Stomach smooth muscle (tissue), 2 donors: ENCODE data around the gene PDE4D.
A peak's percentile ranks its signal among the peaks of the same experiment; 100 is the strongest.

Experiments used
- H3K27ac ChIP-seq: one replicate; pipeline ENCODE4 v1.7.0; 2013; ENCODE audit warnings: mild to moderate bottlenecking, low read length, inconsistent platforms
- H3K27me3 ChIP-seq, 2 donors: one replicate each; pipeline ENCODE4 v1.7.0; 2013; ENCODE audit warnings: low read length in 2 of 2; ENCODE audit not compliant: insufficient read depth in 2 of 2, control insufficient read depth in 1 of 2
- H3K36me3 ChIP-seq, 2 donors: one replicate each; pipeline ENCODE4 v1.7.0; 2013; ENCODE audit warnings: low read length in 2 of 2; ENCODE audit not compliant: control insufficient read depth in 2 of 2, insufficient read depth in 2 of 2
- H3K4me1 ChIP-seq: one replicate; pipeline ENCODE4 v1.7.0; 2013; ENCODE audit warnings: low read length; ENCODE audit not compliant: control insufficient read depth, insufficient read depth
- H3K4me3 ChIP-seq, 2 donors: one replicate each; pipeline ENCODE4 v1.7.0; 2013; ENCODE audit warnings: low read length in 2 of 2
- H3K9ac ChIP-seq, 2 donors: one replicate each; pipeline ENCODE4 v1.7.0; 2013; ENCODE audit warnings: low read length in 2 of 2, mild to moderate bottlenecking in 1 of 2
- H3K9me3 ChIP-seq, 2 donors: one replicate each; pipeline ENCODE4 v1.7.0; 2013; ENCODE audit warnings: low read length in 2 of 2; ENCODE audit not compliant: control insufficient read depth in 2 of 2
- donor health status: healthy.
- donor health status: Pancreatic carcinoma.

PDE4D gene

GRCh38 chr5:58930520-58930919 is 963.0 kb downstream of the PDE4D start:
- no peaks in the 10 kb centered on the region for H3K9me3 ChIP-seq
- H3K9ac ChIP-seq = no peak overlapping the region
- no peaks in the 10 kb centered on the region for H3K27me3 ChIP-seq
- H3K4me3 ChIP-seq = no peak overlapping the region
- no peak overlapping the region for H3K27ac ChIP-seq
- no peaks in the 10 kb centered on the region for H3K36me3 ChIP-seq
- no peaks in the 10 kb centered on the region for H3K4me1 ChIP-seq

- H3K27ac ChIP-seq = no peak overlapping the region
- no peaks in the 10 kb centered on the region for H3K9me3 ChIP-seq
Observed at GRCh38 chr5:58929726-58930125, 963.8 kb downstream of the PDE4D start.

GRCh38 chr5:58927938-58928337 is 965.6 kb downstream of the PDE4D start:
- Histone ChIP-seq H3K9ac (no peak overlapping the region), H3K4me1 (no peaks in the 10 kb centered on the region), H3K36me3 (no peaks in the 10 kb centered on the region), H3K27me3 (no peaks in the 10 kb centered on the region), H3K27ac (no peak overlapping the region), H3K9me3 (no peaks in the 10 kb centered on the region), H3K4me3 (no peak overlapping the region)

More at GRCh38 chr5:58929726-58930125, 963.8 kb downstream of the PDE4D start:
- H3K36me3 ChIP-seq = no peaks in the 10 kb centered on the region
- no peaks in the 10 kb centered on the region for H3K27me3 ChIP-seq
- H3K4me3 ChIP-seq = no peak overlapping the region
- H3K9ac ChIP-seq = no peak overlapping the region
- H3K4me1 ChIP-seq = no peaks in the 10 kb centered on the region

- H3K9me3 ChIP-seq = no peaks in the 10 kb centered on the region
- H3K27me3 ChIP-seq = no peaks in the 10 kb centered on the region
- no peak overlapping the region for H3K4me3 ChIP-seq
- no peak overlapping the region for H3K9ac ChIP-seq
- H3K27ac ChIP-seq = no peak overlapping the region
- H3K36me3 ChIP-seq = no peaks in the 10 kb centered on the region
- H3K4me1 ChIP-seq = no peaks in the 10 kb centered on the region
Observed at GRCh38 chr5:58927181-58927580, 966.3 kb downstream of the PDE4D start.

GRCh38 chr5:58926541-58926935 is 967.0 kb downstream of the PDE4D start:
- H3K9ac ChIP-seq = no peak overlapping the region
- no peaks in the 10 kb centered on the region for H3K4me1 ChIP-seq
- H3K27ac ChIP-seq = no peak overlapping the region
- H3K36me3 ChIP-seq = no peaks in the 10 kb centered on the region
- no peaks in the 10 kb centered on the region for H3K27me3 ChIP-seq
- H3K4me3 ChIP-seq = no peak overlapping the region
- no peaks in the 10 kb centered on the region for H3K9me3 ChIP-seq

GRCh38 chr5:58925627-58926540 is 967.6 kb downstream of the PDE4D start:
- H3K9ac ChIP-seq = no peak overlapping the region
- no peak overlapping the region for H3K27ac ChIP-seq
- no peaks in the 10 kb centered on the region for H3K9me3 ChIP-seq
- H3K27me3 ChIP-seq = no peaks in the 10 kb centered on the region
- no peak overlapping the region for H3K4me3 ChIP-seq
- no peaks in the 10 kb centered on the region for H3K36me3 ChIP-seq
- H3K4me1 ChIP-seq = no peaks in the 10 kb centered on the region

GRCh38 chr5:58924306-58924705 is 969.2 kb downstream of the PDE4D start:
- Histone ChIP-seq H3K36me3 (no peaks in the 10 kb centered on the region), H3K4me1 (no peaks in the 10 kb centered on the region), H3K9ac (no peak overlapping the region), H3K9me3 (no peaks in the 10 kb centered on the region), H3K27me3 (no peaks in the 10 kb centered on the region), H3K4me3 (no peak overlapping the region), H3K27ac (no peak overlapping the region)

GRCh38 chr5:58923355-58923754 is 970.2 kb downstream of the PDE4D start:
- H3K27ac ChIP-seq = peak overlapping the region; percentile 2
- no peaks in the 10 kb centered on the region for H3K4me1 ChIP-seq
- no peak overlapping the region for H3K4me3 ChIP-seq
- no peaks in the 10 kb centered on the region for H3K9me3 ChIP-seq
- H3K27me3 ChIP-seq = no peaks in the 10 kb centered on the region
- H3K9ac ChIP-seq = no peak overlapping the region
- H3K36me3 ChIP-seq = no peaks in the 10 kb centered on the region

- H3K4me3 ChIP-seq = no peak overlapping the region
- H3K27ac ChIP-seq = peak overlapping the region; percentile 32
- no peaks in the 10 kb centered on the region for H3K36me3 ChIP-seq
- no peaks in the 10 kb centered on the region for H3K27me3 ChIP-seq
- no peaks in the 10 kb centered on the region for H3K4me1 ChIP-seq
- H3K9ac ChIP-seq = no peak overlapping the region
- H3K9me3 ChIP-seq = no peaks in the 10 kb centered on the region
Observed at GRCh38 chr5:58922461-58923171, 970.9 kb downstream of the PDE4D start.

- Histone ChIP-seq H3K4me1 (no peaks in the 10 kb centered on the region), H3K9ac (no peak overlapping the region), H3K36me3 (no peaks in the 10 kb centered on the region), H3K27me3 (no peaks in the 10 kb centered on the region), H3K27ac (no peak overlapping the region), H3K4me3 (no peak overlapping the region), H3K9me3 (no peaks in the 10 kb centered on the region)
Observed at GRCh38 chr5:58921159-58921558, 972.4 kb downstream of the PDE4D start.

- H3K27me3 ChIP-seq = no peaks in the 10 kb centered on the region
- H3K9ac ChIP-seq = no peak overlapping the region
- H3K4me1 ChIP-seq = no peaks in the 10 kb centered on the region
- no peak overlapping the region for H3K27ac ChIP-seq
- no peaks in the 10 kb centered on the region for H3K36me3 ChIP-seq
- no peak overlapping the region for H3K4me3 ChIP-seq
- no peaks in the 10 kb centered on the region for H3K9me3 ChIP-seq
Observed at GRCh38 chr5:58919833-58920232, 973.7 kb downstream of the PDE4D start.
